HUDEP-2 (cell line): ENCODE measurements around the gene SLC38A7.
"Not testable (repeated sequence)": the region's sequence is repeated elsewhere in the genome, so short reads cannot be mapped to it uniquely, and the experiment has no call there.

ENCODE experiments used
- DNase-seq, 76 experiments: peaks; one replicate each; lab custom pipeline; 2025; ENCODE audit not compliant: unreplicated experiment in 76 of 76; lab: John Stamatoyannopoulos, UW

Gene SLC38A7

GRCh38 chr16:58638148-58639036, 46.2 kb downstream of the SLC38A7 start:
- DNase-seq: peak in 4 of 76 experiments; percentile 6 to 38 (median 20)

DNA sequence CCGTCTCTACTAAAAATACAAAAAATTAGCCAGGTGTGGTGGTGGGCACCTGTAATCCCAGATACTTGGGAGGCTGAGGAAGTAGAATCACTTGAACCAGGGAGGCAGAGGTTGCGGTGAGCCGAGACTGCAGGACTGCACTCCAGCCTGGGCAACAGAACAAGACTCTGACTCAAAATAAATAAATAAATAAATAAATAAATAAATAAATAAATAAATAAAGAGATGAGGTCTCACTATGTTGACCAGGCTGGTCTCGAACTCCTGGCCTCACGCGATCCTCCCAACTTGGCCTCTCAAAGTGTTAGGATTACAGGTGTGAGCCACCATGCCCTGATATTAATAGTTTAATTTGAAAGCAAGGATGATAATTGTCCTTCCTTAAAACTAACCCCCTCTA, 47.5 kb downstream of the SLC38A7 start:
- DNase-seq: not testable (repeated sequence)

GRCh38 chr16:58636466-58636865, 48.1 kb downstream of the SLC38A7 start:
- DNase-seq: no peak

DNA sequence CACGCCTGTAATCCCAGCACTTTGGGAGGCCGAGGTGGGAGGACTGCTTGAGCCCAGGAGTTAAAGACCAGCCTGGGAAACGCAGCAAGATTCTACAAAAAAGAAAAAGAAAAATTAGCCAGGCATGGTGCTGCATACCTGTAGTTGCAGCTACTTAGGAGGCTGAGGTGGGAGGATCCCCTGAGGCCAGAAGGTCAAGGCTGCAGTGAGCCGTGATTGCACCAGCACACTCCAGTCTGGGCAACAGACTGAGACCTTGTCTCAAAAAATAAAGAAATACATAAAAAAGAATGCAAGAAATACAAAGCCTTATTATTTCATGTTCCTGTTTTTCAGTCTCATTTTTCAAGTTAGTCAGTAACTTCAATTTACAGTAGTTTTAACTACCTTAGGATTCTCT, 49.1 kb downstream of the SLC38A7 start:
- no peak for DNase-seq

GRCh38 chr16:58634265-58634802, 50.2 kb downstream of the SLC38A7 start:
- DNase-seq: no peak

DNA sequence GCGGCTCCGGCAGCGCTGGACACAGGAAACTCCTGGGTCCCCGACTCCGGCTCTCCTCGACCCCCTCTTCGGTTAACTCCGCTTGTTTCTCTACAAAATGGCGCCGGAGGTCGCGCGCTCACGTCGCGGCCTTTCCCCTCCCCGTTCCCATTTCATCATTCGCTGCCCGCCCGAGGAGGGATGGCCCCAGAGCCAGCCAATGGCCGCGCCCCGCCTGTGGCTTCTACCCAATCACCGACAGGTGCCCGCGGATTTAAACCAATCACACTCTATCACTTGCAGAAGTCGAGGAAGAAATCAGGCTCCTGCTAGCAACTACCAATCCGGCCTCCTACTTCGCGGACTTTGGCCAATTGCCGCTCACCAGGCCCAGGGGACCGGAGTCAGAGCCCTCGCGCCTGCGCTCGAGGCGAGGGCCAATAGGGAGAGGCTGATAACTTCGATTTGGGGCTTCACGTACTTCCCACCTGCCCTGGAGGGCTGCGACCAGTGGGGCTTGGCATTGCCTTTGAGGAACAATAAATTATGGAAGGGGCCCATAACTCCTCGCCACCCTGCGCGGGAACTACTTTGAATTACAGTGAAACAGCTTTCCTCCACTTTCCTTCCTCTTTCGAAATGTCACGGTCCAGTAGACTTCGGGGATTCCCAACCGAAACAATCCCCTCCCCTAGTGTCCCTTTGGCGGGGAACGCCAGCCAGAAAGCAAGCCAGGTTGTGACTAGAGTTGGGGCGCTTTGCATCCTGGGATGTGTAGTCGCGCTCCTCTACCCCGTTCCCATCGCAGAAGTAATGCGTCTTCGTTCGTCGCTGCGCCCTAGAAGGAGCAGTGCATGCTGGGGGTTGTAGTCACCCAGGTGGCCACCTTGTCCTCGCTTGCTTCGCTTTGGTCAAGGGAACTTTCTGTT, 54.6 kb downstream of the SLC38A7 start, which contains the start of gene CNOT1:
Gene CNOT1 (minus strand): TSS at position 94 of the 908 bp plus-strand sequence. CDS start 30,489 bp downstream, outside the sequence.
- peak; percentile 58 to 100 (median 98) for DNase-seq

DNA sequence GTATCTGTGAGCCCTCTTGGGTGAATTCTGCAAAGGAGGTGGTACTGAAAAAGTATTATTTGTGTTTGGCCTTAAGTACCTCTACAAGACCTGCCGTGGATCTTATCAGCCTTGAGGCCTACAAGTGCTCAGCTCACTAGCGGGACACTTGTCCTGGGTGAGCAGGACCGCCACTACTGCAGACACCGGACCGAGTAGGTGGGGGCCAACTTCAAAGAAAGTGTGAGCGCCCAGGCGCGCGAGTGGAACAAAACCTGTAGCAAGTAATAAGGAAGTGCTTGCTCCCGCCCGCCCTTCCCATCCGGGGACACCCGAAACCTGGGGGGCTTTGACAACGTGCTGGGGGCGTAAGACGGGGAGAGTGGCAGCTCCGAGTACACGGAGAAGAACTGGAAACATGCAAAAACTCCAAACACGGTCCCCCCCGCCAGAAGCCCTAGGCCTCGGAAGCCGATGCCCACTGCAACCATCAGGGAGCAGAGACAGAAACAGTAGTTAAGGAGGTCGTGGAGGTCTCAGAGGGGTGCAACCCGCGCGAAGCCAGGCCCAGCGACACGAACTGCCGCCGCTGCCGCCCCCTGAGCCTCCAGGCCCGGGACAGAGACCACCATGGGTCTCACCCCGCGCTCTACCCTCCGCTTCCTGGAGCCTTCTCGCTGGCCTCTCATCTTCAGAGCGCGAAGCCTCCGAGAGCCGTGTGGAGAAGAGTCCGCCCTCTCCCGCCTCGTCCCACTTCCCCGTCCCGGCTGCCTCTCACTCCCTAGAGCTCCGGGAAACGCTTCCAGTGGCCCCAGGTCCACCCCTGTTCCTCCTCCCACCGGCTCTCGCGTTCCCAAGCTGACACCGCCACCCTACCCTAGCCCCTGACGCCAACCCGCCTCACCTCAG, 55.5 kb downstream of the SLC38A7 start:
- DNase-seq: peak in 61 of 76 experiments; percentile 4 to 58 (median 29)

DNA sequence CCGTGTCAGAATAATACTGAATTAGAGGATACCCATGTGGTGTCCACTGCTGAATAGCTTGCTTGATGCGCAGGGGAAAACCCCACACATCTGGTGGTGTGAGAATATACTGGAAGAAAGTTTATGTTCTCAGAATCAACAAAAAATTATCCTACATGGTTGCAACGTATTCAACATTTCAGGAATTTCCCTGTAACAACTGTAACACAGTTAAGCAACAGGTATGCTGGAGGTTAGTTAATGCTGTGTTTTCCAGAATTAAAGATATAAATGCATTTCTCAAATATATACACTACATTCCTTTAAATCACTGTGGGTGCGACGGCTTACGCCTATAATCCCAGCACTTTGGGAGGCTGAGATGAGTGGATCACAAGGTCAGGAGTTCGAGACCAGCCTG, 60.4 kb downstream of the SLC38A7 start:
- DNase-seq: no peak

GRCh38 chr16:58620396-58620795, 64.2 kb downstream of the SLC38A7 start:
- no peak for DNase-seq

DNA sequence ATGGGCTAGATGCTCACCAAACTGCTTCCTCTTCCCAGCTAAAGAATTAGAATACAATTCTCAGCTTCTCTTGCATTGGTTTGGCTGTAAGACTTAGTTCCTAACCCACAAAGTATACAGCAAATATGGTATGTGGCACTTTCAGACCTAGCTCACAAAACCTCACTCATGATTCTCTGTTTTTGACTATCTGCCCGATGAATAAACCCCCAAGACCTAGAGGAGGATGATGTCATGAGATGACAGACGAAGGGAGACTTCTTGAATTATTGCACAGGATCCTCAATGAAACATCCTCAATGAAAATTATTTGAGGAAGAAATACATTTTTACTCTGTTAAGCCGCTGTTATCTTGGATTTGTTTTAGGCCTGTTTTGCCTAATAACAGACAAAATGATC, 69.3 kb downstream of the SLC38A7 start:
- no peak for DNase-seq
